NCI-H2227 (cell line): Measurements from ENCODE around the gene IFNA13.
A peak's percentile ranks its signal among the peaks of the same experiment; 100 is the strongest.

Experiments
- DNase-seq: peaks from one replicate; lab custom pipeline; 2025; ENCODE audit not compliant: unreplicated experiment; lab: John Stamatoyannopoulos, UW

IFNA13 gene

GRCh38 chr9:21362287-21362686 lies 5.6 kb downstream of the IFNA13 start:
- DNase-seq, result no peak

- DNase-seq, result no peak
Observed at GRCh38 chr9:21357479-21358460, 10.1 kb downstream of the IFNA13 start.

- no peak for DNase-seq
Observed at GRCh38 chr9:21350787-21351186, 17.1 kb downstream of the IFNA13 start, which contains the start of gene IFNA6. Gene IFNA6 (minus strand): TSS chr9:21350887. CDS start chr9:21350887, 0 bp downstream.

- no peak for DNase-seq
Observed at GRCh38 chr9:21348430-21348970, 19.4 kb downstream of the IFNA13 start.

GRCh38 chr9:21340735-21341134 lies 27.1 kb downstream of the IFNA13 start:
- no peak for DNase-seq

- peak; percentile 7 for DNase-seq
Observed at GRCh38 chr9:21336457-21336856, 31.4 kb downstream of the IFNA13 start.

- DNase-seq, result peak; percentile 94
Observed at GRCh38 chr9:21334701-21335632, 32.9 kb downstream of the IFNA13 start, which contains the start of gene KLHL9. Gene KLHL9 (minus strand): TSS chr9:21335404. CDS start chr9:21334859, 545 bp downstream.

- no peak for DNase-seq
Observed at GRCh38 chr9:21333226-21333625, 34.6 kb downstream of the IFNA13 start.

- no peak for DNase-seq
Observed at GRCh38 chr9:21331676-21332402, 36.0 kb downstream of the IFNA13 start.

GRCh38 chr9:21326526-21327139 lies 41.2 kb downstream of the IFNA13 start:
- DNase-seq, result peak; percentile 65

- no peak for DNase-seq
Observed at GRCh38 chr9:21324047-21324446, 43.8 kb downstream of the IFNA13 start.

- DNase-seq, result no peak
Observed at GRCh38 chr9:21322911-21323461, 44.9 kb downstream of the IFNA13 start.

GRCh38 chr9:21320465-21320864 lies 47.4 kb downstream of the IFNA13 start:
- DNase-seq, result no peak

GRCh38 chr9:21317956-21318923 lies 49.6 kb downstream of the IFNA13 start:
- DNase-seq, result peak; percentile 41
